GM08714 (cell line): ENCODE results near the gene WNT5B.
A peak's percentile ranks its signal among the peaks of the same experiment; 100 is the strongest.

Source experiments
- H3K4me3 ChIP-seq: fragments of 200-500 bp; sonication (Bioruptor generic); 2 replicates; pipeline ENCODE4 v1.5.1; 2014; ENCODE audit warnings: mild to moderate bottlenecking, low read length, inconsistent platforms
- ZNF274 ChIP-seq: IDR thresholded peaks from 2 replicates; pipeline ENCODE4 v1.6.1; 2012; ENCODE audit warnings: mild to moderate bottlenecking, low read depth, low read length

Gene WNT5B

DNA sequence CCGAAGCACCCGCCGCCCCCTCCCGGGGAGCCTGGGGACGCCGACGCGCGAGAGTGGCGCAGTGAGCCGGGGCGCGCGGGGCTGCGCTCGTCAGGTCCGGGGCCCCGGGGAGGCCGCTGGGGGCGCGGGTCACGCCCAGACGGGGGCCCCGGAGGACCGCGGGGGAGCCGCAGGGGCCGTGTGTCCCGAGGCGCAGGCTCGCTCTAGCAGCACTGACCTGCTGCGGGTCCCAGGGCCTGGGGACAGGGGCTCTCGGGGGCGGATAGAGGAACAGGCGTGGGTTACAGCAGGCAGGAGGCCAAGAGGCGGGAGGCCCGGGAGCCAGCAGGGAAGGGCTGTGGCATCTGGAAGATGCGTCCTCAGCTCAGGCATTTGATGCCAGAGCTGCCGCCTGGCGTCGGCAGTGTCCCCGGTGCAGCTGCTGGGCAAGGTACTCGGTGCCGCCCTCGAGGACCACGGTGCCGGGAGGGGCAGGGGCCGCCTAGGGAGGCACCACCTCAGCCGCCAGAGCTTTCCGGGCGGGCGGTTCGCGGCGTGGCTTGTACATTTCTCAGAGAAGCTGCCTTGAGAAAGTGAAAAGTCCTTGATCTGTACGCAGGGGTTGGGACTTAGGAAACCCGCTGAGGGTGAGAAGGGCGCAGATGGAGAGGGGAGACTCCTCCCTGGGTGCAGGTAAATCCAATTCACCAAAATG is 1.2 kb downstream of the WNT5B start:
- H3K4me3 ChIP-seq = peak overlapping the region; percentile 23; the same call in 1 of the 2 replicates
- no peak for TF ChIP-seq ZNF274

DNA sequence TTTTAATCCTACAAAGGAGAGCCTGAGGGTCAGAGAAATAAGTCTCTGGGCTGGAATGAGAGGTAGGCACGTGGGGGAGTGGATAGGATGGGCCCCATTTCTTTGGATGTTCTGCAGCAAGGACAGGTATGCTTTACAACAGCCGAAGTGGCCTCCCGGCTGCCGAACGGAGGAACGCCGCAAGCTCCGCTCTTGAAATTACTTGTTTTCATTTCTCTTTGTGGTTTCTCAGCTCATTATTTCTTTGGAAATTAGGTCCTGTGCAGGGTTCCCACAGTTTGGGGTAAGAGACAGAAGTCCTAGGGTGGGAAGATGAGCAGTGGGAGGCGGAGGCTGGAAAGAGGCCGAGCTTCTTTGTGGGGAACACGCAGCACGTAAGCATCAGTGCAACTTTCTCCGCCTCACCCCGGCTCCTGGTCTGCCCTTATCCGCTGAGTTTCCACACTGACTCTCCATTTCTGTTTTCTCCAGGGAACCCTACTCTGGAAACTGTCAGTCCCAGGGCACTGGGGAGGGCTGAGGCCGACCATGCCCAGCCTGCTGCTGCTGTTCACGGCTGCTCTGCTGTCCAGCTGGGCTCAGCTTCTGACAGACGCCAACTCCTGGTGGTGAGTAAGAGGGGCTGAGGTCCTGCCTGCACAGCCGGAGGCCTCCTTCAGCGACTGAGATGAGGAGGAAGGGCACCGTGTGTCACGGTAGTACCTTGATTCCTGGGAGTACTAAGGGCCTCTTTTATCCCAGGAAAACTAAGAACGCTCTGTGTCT is 2.0 kb downstream of the WNT5B start:
- H3K4me3 ChIP-seq = no peak overlapping the region
- TF ChIP-seq ZNF274 = no peak

DNA sequence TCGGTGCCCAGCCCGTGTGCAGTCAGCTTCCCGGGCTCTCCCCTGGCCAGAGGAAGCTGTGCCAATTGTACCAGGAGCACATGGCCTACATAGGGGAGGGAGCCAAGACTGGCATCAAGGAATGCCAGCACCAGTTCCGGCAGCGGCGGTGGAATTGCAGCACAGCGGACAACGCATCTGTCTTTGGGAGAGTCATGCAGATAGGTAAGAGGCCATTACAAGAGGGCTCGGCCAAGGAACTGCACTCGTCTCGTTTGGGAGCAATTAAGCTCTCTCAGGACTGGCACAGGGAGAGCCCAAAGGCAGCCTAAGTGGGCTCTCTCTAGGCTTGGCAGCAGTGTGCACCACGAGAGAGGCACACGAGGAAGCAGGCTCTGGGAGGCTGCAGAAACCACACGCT is 3.7 kb downstream of the WNT5B start:
- H3K4me3 ChIP-seq = no peak overlapping the region
- TF ChIP-seq ZNF274 = no peak

DNA sequence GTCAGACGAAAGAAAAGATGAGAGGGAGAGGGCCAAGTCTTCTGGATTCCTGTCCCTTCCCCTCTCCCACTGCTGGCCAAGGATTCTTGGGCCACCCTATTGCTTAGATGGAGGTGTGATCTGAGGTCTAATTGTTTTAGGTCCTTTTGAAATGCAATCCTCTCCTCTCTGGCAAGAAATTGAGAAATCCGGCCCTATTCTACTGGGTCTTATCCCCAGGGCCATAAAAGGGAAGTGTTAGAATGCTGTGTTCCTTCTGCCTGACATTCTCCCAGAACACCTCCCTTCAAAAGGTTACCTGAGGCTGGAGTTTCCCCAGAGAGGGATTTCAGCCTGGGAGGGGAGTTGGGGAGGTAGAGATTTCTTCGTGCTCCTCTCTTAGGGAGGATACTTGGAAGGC is 4.4 kb downstream of the WNT5B start:
- TF ChIP-seq ZNF274 = no peak

DNA sequence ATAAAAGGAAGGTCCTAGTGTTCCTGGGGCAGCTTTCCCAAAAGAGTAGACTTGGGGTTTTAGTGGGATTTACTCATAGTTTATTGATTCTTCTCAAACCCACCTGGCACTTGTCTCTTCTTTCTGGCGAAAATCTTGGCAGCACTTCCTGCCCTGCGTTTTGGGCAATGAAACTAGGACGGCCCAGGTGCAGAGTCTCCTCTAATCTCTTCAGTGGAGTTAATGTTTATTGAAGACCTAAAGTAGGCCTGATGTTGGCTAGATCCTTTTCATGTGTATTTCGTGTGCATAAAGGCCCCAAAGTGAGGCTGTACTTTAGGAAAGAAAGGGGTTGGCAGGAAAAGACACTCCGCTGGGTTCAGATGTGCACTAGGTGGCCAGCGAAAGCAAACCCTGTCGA is 5.1 kb downstream of the WNT5B start:
- no peak overlapping the region for H3K4me3 ChIP-seq
- no peak for TF ChIP-seq ZNF274

More for the DNA sequence above, 4.4 kb downstream of the WNT5B start:
- no peak overlapping the region for H3K4me3 ChIP-seq

DNA sequence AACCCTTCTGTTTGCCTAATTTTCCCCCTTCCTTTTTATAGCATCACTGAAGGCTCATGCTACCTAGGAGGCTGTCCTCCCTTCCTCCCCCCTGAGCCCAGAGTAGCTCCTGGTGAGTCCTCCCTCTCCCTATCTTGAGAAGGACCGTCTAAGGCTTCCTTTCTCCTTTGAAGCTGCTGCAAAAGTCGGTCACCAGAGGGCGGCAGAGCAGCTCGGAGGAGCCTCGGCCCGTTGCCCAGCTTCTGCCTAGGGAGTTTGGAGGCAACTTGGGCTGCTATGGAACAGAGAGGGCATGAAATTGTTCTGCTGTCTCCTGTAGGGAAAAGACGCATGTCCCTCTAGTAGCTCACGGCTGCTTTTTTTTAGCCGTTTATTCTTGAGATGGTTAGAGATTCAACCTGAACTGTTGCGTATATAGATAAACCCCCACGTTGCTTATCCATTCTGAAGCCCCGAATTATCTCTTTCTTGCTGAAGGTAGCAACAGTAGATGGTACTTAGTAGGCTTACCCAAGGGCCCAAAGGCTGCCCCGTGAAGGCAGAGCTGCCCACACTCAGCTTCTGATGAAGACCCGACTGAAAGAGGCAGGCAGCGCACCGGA is 5.7 kb downstream of the WNT5B start:
- H3K4me3 ChIP-seq = no peak overlapping the region
- TF ChIP-seq ZNF274 = no peak

DNA sequence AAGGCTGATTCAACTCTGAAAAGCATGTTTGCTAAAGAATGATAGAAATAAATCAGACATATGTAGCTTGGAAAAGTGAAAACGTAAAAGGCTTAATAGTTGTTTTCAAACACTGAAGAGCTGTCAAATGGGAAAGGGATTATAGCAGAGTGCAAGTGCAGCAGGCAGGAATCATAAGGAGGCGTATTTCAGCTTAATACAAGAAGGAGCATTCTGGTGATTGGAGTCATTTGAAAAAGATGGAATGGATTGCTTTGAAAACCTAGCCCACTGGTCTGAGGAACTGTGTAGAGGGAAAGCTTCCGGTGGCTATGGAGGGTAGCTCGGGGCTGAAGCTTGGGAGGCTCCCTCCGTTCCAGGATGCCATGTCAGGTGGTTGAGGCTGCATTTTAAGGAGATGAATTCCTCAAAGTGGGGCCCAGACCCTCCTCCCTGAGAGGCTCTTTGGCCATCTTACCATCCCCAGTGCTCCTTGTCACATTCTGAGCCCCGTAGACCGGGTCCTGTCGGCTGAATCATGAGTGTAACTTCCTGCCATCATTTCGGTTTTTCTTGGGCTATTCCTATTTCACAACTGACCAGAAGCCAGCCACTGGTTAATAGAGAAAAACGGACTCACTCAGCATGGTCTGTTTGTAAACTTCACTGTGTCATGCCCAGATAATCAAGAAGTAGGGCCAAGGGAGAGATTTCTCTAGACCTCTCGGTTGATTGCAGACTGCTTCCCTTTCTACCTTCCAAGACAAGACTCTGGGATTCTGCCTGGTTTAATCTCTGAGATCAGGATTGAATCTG is 6.5 kb downstream of the WNT5B start:
- no peak overlapping the region for H3K4me3 ChIP-seq
- no peak for TF ChIP-seq ZNF274

DNA sequence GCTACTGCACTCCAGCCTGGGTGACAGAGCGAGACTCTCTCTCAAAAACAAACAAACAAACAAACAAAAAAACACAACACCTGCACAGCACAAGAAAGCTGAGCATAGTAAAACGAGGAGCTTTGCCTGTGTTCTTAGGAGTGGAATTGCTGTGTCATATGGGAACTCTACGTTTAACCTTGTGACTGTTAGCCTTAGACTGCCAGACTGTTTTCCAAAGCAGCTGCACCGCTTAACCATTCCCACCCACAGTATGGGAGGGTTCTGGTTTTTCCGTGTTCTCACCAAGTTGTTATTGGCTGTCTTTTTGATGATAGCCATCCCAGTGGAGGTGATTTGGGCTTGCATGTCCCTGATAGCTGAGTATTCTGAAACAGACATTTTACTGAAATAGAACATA is 9.2 kb downstream of the WNT5B start:
- no peak for TF ChIP-seq ZNF274

DNA sequence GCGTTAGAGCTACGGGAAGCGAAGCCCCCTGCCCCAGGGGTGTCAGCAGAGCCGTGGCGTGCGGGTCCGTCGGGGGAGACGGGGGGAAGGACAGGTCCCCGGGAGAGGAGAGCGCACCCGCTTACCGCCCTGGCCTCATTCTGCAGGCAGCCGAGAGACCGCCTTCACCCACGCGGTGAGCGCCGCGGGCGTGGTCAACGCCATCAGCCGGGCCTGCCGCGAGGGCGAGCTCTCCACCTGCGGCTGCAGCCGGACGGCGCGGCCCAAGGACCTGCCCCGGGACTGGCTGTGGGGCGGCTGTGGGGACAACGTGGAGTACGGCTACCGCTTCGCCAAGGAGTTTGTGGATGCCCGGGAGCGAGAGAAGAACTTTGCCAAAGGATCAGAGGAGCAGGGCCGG is 10.5 kb downstream of the WNT5B start:
- no peak for TF ChIP-seq ZNF274
- peak overlapping the region; percentile 65; the same call in 1 of the 2 replicates for H3K4me3 ChIP-seq

More for the DNA sequence above, 9.2 kb downstream of the WNT5B start:
- H3K4me3 ChIP-seq = no peak overlapping the region

DNA sequence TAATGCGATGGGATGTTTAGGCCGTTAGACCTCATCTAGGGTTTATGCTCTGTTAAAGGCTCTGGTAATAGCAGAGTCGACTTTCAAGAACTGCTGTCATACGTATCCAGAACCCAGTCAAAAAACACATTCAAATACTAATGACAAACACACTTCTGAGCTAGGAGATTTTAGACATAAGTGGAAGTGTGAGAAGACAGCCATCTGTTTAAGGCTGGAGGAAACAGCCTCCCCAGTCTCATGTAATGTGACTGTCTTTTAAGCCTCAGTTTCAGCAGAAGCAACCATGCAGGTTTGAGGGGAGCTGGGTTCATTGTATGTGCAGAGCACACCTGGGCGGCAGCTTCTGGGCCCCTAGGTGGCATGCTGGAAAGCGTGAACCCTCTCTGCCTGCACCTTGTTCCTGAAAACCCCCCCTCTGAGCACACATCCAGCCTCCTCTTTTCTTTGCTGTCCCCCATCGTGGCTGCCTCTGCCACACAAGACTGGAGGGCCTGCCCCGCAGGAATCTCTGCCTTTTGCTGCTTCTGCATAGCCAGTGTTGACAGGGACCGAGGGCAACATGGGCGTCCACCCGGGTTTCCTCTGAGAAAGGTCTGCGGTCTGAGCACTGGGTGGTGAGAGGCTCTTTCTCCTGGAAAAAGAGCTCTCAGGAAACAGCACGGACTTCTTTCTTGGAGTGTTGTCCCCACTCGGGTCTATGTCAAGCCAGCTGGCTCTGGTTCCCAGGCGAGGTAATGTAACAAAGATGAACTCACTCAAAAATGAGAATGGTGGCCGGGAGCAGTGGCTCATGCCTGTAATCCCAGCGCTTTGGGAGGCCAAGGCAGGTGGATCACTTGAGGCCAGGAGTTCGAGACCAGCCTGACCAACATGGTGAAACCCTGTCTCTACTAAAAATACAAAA is 11.6 kb downstream of the WNT5B start:
- TF ChIP-seq ZNF274 = no peak
- peak overlapping the region; percentile 65; the same call in 1 of the 2 replicates for H3K4me3 ChIP-seq

DNA sequence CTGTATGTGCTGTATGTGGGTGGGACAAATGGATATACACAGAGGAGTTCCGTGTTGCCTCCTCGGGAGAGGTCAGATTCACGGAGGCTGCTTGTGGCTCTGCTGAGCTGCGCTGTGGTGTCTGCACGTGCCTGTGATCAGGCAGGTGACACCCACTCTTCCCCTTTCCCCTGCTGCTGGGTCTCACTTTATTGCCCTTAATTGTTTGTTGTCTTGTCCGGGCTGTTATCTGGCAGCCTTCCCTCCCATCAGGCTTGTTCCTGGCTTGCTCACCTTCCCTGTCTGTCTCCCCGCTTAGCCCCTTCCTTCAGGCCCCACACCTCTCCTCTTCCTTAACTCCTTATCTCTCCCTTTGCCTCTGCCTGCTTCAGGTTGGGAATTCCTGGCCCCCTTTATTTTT is 13.5 kb downstream of the WNT5B start:
- TF ChIP-seq ZNF274 = no peak
- H3K4me3 ChIP-seq = no peak overlapping the region

DNA sequence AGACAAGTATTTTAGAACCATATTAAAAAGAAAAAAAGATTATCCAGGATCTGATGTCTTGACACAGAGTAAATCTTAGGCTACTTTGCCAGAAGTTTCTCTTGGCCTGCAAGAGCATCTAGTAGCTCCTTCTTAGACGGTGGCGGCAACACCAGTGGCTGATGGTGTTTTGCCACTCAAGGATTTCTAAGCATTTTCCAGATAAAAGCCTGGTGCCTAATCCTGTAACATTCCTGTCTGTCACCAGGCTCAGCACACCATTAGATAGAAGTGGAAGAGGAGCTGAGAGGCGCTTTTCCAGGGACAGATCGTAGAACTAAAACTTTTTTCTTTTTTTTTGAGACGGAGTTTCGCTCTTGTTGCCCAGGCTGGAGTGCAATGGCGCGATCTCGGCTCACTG is 14.0 kb downstream of the WNT5B start:
- TF ChIP-seq ZNF274 = no peak
- H3K4me3 ChIP-seq = no peak overlapping the region

DNA sequence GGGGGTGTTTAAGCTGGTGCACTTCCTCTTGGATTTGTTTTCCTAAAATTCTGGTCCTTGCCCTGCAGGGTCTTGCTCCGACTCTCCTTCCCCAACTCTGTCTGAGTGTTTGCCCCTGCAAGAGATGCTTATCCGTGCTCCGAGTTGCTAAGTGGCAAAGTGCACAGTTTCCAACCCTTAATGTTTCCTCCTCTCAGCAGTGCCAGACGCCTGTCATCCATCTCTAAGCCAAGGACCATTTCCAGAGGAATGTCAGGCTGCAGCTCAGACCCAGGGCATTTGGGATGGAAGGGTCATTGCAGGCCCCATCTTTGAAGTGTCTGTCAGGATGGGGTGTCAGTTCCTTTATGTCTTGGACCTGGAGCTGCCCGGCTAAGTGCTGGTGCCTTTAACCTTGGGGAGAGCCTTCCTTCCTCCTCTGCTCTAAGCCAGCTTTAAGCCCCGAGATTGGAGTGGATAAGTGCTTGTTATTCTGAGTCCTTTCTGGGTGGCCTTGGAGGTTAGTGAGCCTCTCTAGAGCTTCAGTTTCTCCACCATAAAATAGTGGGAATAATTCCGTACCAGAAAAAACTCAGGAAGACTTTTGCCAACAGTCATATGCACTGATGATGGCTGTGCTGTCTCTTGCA is 15.0 kb downstream of the WNT5B start:
- H3K4me3 ChIP-seq = no peak overlapping the region
- no peak for TF ChIP-seq ZNF274
